HepG2 (cell line): ENCODE results near the gene PARK7. TPM values are rescaled to one million over a fixed set of nuclear protein-coding genes. Genes with fewer than 3 reads are reported as not detected.
A peak's percentile ranks its signal among the peaks of the same experiment; 100 is the strongest.

Experiments
- ATAC-seq: fragments of 200-7000 bp; cut with Tn5 transposase; 3 replicates; pipeline ENCODE4 v1.9.1; 2020; ENCODE audit warnings: mild to moderate bottlenecking, moderate library complexity
- BruUV-seq: library from RNA; stranded (reverse); fragments of 400-500 nt; replicated peaks from 2 replicates; lab custom pipeline; 2021; lab: Mats Ljungman, UMichigan
- CTCF ChIA-PET: fragments of 300-600 bp; formaldehyde crosslinking; extraction: SDS; loops from one replicate; lab custom pipeline; 2021; ENCODE audit warnings: low total read pairs, inconsistent platforms, low intra/inter-chr PET ratio; lab: Yijun Ruan, JAX
- POLR2A ChIA-PET: fragments of 350-600 bp; sonication (Branson Sonifier 250); formaldehyde crosslinking; loops from one replicate; lab custom pipeline; 2020; ENCODE audit warnings: antibody characterized with exemption, inconsistent platforms; lab: Yijun Ruan, JAX
- DNase-seq: peaks from one replicate; pipeline ENCODE4 v3.0.0-alpha.2; 2015; ENCODE audit warnings: low spot score
- FAIRE-seq: peaks from 3 replicates; lab custom pipeline; 2011; peaks lifted over from hg19 to GRCh38; lab: Jason Lieb, UNC
- H2AFZ ChIP-seq: one replicate; pipeline ENCODE4 v1.6.1; 2011; ENCODE audit warnings: low read length, inconsistent platforms
- H3K27ac ChIP-seq: fragments of 300-600 bp; 3 replicates; pipeline ENCODE4 v1.8.0; 2011; ENCODE audit warnings: mixed run types, mild to moderate bottlenecking, mixed read lengths, low read length, inconsistent platforms; ENCODE audit not compliant: insufficient read depth; ENCODE audit errors: extremely low read length
- H3K27me3 ChIP-seq, 2 experiments: fragments of 200-600 bp in 1 of 2; 2 replicates in 1 of 2; 3 replicates in 1 of 2; pipeline versions ENCODE4 v1.6.0 to v1.8.0; 2011; ENCODE audit warnings: low read length in 2 of 2, mild to moderate bottlenecking in 2 of 2, moderate library complexity in 2 of 2, inconsistent platforms in 1 of 2; ENCODE audit not compliant: insufficient read depth in 2 of 2, control insufficient read depth in 1 of 2
- H3K36me3 ChIP-seq, 2 experiments: fragments of 200-600 bp in 1 of 2; replicated peaks in 1 of 2; 2 replicates in 1 of 2; 3 replicates in 1 of 2; pipeline versions ENCODE4 v1.5.1 to v1.8.0; 2011; ENCODE audit warnings: low read length in 2 of 2, inconsistent platforms in 1 of 2; ENCODE audit not compliant: insufficient read depth in 2 of 2, control insufficient read depth in 1 of 2
- H3K4me1 ChIP-seq: 2 replicates; pipeline ENCODE4 v1.5.1; 2012; ENCODE audit warnings: low read length, inconsistent platforms; ENCODE audit not compliant: insufficient read depth
- H3K4me2 ChIP-seq: 2 replicates; pipeline ENCODE4 v1.6.0; 2011; ENCODE audit warnings: low read depth, low read length, inconsistent platforms
- H3K4me3 ChIP-seq, 3 experiments: fragments of 200-600 bp in 1 of 3; sonication (generic), shearing (Covaris generic) in 1 of 3; replicated peaks in 1 of 3; 2 replicates each; pipeline ENCODE4 v1.5.1; 2011 to 2016; ENCODE audit warnings: low read length in 3 of 3, inconsistent platforms in 2 of 3, low read depth in 2 of 3, mild to moderate bottlenecking in 2 of 3, control low read depth in 1 of 3, mixed read lengths in 1 of 3; ENCODE audit not compliant: insufficient read depth in 1 of 3
- H3K79me2 ChIP-seq: one replicate; pipeline ENCODE4 v1.6.1; 2011; ENCODE audit warnings: low read length, inconsistent platforms; ENCODE audit not compliant: insufficient read depth
- H3K9ac ChIP-seq: 2 replicates; pipeline ENCODE4 v1.6.0; 2011; ENCODE audit warnings: mild to moderate bottlenecking, low read depth, low read length, inconsistent platforms; ENCODE audit not compliant: insufficient read depth
- H3K9me3 ChIP-seq: 2 replicates; pipeline ENCODE4 v1.5.1; 2012; ENCODE audit warnings: mild to moderate bottlenecking, low read length
- H4K20me1 ChIP-seq: 2 replicates; pipeline ENCODE4 v1.6.0; 2011; ENCODE audit warnings: inconsistent platforms, mild to moderate bottlenecking, low read length, moderate library complexity; ENCODE audit not compliant: insufficient read depth
- ATM ChIP-seq: fragments of 450-650 bp; IDR thresholded peaks from 2 replicates; pipeline ENCODE4 v1.7.1; 2017; ENCODE audit warnings: mild to moderate bottlenecking, borderline replicate concordance
- BRF2 ChIP-seq: sonication (generic); formaldehyde crosslinking; IDR thresholded peaks from 2 replicates; pipeline ENCODE4 v1.8.1; 2022; ENCODE audit warnings: mild to moderate bottlenecking, missing genetic modification reagents
- HMG20A ChIP-seq: IDR thresholded peaks from 2 replicates; pipeline ENCODE4 v1.6.1; 2016; ENCODE audit warnings: borderline replicate concordance
- MAFF ChIP-seq: IDR thresholded peaks from 2 replicates; pipeline ENCODE4 v1.6.1; 2011; ENCODE audit warnings: low read depth, low read length, improper control_type of control experiment
- MTA1 ChIP-seq: sonication (generic); formaldehyde crosslinking; IDR thresholded peaks from 2 replicates; pipeline ENCODE4 v1.4.0; 2020; ENCODE audit warnings: missing genetic modification reagents, mild to moderate bottlenecking, borderline replicate concordance
- POLR2AphosphoS5 ChIP-seq: IDR thresholded peaks from 2 replicates; pipeline ENCODE4 v1.6.1; 2012; ENCODE audit warnings: low read depth, low read length
- PRMT3 ChIP-seq: sonication (generic); formaldehyde crosslinking; IDR thresholded peaks from 2 replicates; pipeline ENCODE4 v1.8.1; 2022; ENCODE audit warnings: low read depth, mild to moderate bottlenecking, moderate library complexity, missing genetic modification reagents, borderline replicate concordance
- REST ChIP-seq, 2 experiments: IDR thresholded peaks; 2 replicates each; pipeline ENCODE4 v1.6.1; 2011 to 2012; ENCODE audit warnings: low read length in 2 of 2, borderline replicate concordance in 1 of 2, low read depth in 1 of 2, mild to moderate bottlenecking in 1 of 2, moderate library complexity in 1 of 2
- THAP9 ChIP-seq: sonication (generic); formaldehyde crosslinking; IDR thresholded peaks from 2 replicates; pipeline ENCODE4; 2020; ENCODE audit warnings: missing genetic modification reagents, mild to moderate bottlenecking, borderline replicate concordance
- ZC3H4 ChIP-seq: sonication (generic); formaldehyde crosslinking; IDR thresholded peaks from 2 replicates; pipeline ENCODE4 v1.4.0; 2020; ENCODE audit warnings: missing genetic modification reagents, borderline replicate concordance
- WGBS: methylation state at CpG from one replicate; pipeline ENCODE4 v1.1.6; 2017; ENCODE audit warnings: low lambda C conversion rate; 5-methylcytosine and 5-hydroxymethylcytosine counted together
- in situ Hi-C: cut with HindIII; loops from 2 replicates; pipeline ENCODE4 v1.10.0; 2017; ENCODE audit warnings: low pct_unique_long_range_greater_than_20kb; ENCODE audit not compliant: extremely low pct_ligation_motif_present
- intact Hi-C: fragments of 100-400 bp; cut with micrococcal nuclease; formaldehyde crosslinking; loops from one replicate; pipeline ENCODE4 v1.10.0; 2022; ENCODE audit not compliant: unreplicated experiment
- polyA plus RNA-seq, 8 experiments: library from polyadenylated mRNA; depleted of rRNA in 3 of 8; stranded (reverse) in 7 of 8; unstranded in 1 of 8; fragments of >200 nt; fragmentation: Illumina TruSeq in 4 of 8; extraction: Trizol in 4 of 8; gene quantifications; 2 replicates each; pipeline versions ENCODE4 v1.2.1 to v1.2.3, GENCODE V29; 2011 to 2016; ENCODE audit warnings: low read depth in 4 of 8, missing spikeins in 1 of 8, mixed read lengths in 1 of 8; ENCODE audit not compliant: insufficient read depth in 1 of 8
- total RNA-seq, 5 experiments: library from RNA; depleted of rRNA; stranded (reverse); fragments of >200 nt; fragmentation: Illumina TruSeq; extraction: Trizol; gene quantifications; 2 replicates each; pipeline ENCODE4 v1.2.3, GENCODE V29; 2016; ENCODE audit warnings: low read depth in 1 of 5

The PARK7 gene
- total and polyA plus RNA-seq, 2 of the 13 experiments (the other 11 are each of a cell fraction or from before 2014, with no cell fraction given): 212 to 296 TPM

GRCh38 chr1:8026153-8026975 is 64.9 kb downstream of the PARK7 start, which contains the start of gene ERRFI1 (continued):
- no peak; a peak in 1 of 4 replicates for TF ChIP-seq REST (IDR thresholded peaks at IDR 0.05; ENCODE audit: borderline replicate concordance in 1 of 2, low read depth in 1 of 2, low read length in 2 of 2)

GRCh38 chr1:8026976-8027747 is 65.7 kb downstream of the PARK7 start:
- 1% methylated on average over 20 of the region's 25 CpGs for WGBS
- Histone ChIP-seq H3K9ac (peak overlapping the region; percentile 100), H3K4me1 (peaks cover 37% of the 10 kb centered on the region), H3K27ac (peak overlapping the region; percentile 99), H3K4me3 (peak overlapping the region; percentile 64 to 100 (median 95)), H3K36me3 (peaks cover 2 to 25% of the 10 kb centered on the region in 2 experiments; a peak in 4 of 5 replicates), H3K79me2 (peaks cover 59% of the 10 kb centered on the region), H2AFZ (no peak overlapping the region), H3K9me3 (no peaks in the 10 kb centered on the region), H3K4me2 (peak overlapping the region; percentile 99), H3K27me3 (peaks cover 0 to 5% of the 10 kb centered on the region in 2 experiments; a peak in 1 of 5 replicates), H4K20me1 (peaks cover 39% of the 10 kb centered on the region)
- DNase-seq (peak; percentile 95), ATAC-seq (peak; percentile 74), FAIRE-seq (peak; percentile 83)
- BruUV-seq: TSS peak; percentile 78
- CTCF ChIA-PET: no interaction called here
- in situ Hi-C loops: loop anchor here (10.0 to 25.0 kb wide), 2 partner anchors 110 to 208 kb away; no protein-coding TSS in a partner anchor
- intact Hi-C loops: loop anchor here (1.0 to 10.0 kb wide), 7 partner anchors 50 to 288 kb away; no protein-coding TSS in a partner anchor
- POLR2A ChIA-PET: interaction anchor here (0.6 to 3.7 kb wide), 48 partner anchors 10 to 323 kb away, joined by 3 to 99 read pairs (median 7); partner anchors contain the start of gene PARK7
- no peak for TF ChIP-seq ATM
- 0 out of 2 replicates have a peak, but pooled peaks have one; percentile 24 for TF ChIP-seq BRF2 (CRISPR knock-in tag)
- peak; percentile 87 for TF ChIP-seq HMG20A (CRISPR knock-in tag)
- peak; percentile 89 for TF ChIP-seq MTA1
- 0 out of 2 replicates have a peak, but pooled peaks have one; percentile 60 for TF ChIP-seq PRMT3 (CRISPR knock-in tag)
- TF ChIP-seq THAP9 (CRISPR knock-in tag): peak; percentile 16; the same call in 1 of the 2 replicates
- peak; percentile 55 for TF ChIP-seq POLR2AphosphoS5
- peak; percentile 7; the same call in 1 of the 2 replicates for TF ChIP-seq MAFF
- peak; percentile 99 for TF ChIP-seq ZC3H4 (CRISPR knock-in tag)
